Thymus (tissue), 11 donors: Measurements from ENCODE around the gene SCAMP1. TPM values are rescaled to one million over a fixed set of nuclear protein-coding genes. Genes with fewer than 3 reads are reported as not detected.
A peak's percentile ranks its signal among the peaks of the same experiment; 100 is the strongest.

Source experiments
- DNase-seq, 9 donors: peaks; one replicate each; pipeline ENCODE4 v3.0.0-alpha.2; 2013; ENCODE audit warnings: low spot score in 9 of 9, low read depth in 6 of 9, missing footprints in 1 of 9
- H3K27ac ChIP-seq, 2 donors: one replicate each; pipeline ENCODE4 v1.5.1; 2013; ENCODE audit warnings: control low read depth in 1 of 2, low read depth in 1 of 2, low read length in 1 of 2, mild to moderate bottlenecking in 1 of 2, moderate library complexity in 1 of 2
- H3K27me3 ChIP-seq, 2 donors: one replicate each; pipeline ENCODE4 v1.5.1; 2013; ENCODE audit warnings: low read length in 1 of 2; ENCODE audit not compliant: control insufficient read depth in 2 of 2, insufficient read depth in 1 of 2
- H3K36me3 ChIP-seq, 2 donors: one replicate each; pipeline ENCODE4 v1.5.1; 2013; ENCODE audit warnings: low read length in 1 of 2, mild to moderate bottlenecking in 1 of 2, moderate library complexity in 1 of 2; ENCODE audit not compliant: control insufficient read depth in 2 of 2, insufficient read depth in 2 of 2
- H3K4me1 ChIP-seq, 2 donors: one replicate each; pipeline ENCODE4 v1.5.1; 2013; ENCODE audit warnings: low read length in 2 of 2; ENCODE audit not compliant: control insufficient read depth in 2 of 2, insufficient read depth in 2 of 2
- H3K4me3 ChIP-seq, 2 donors: one replicate each; pipeline ENCODE4 v1.5.1; 2013; ENCODE audit warnings: low read length in 2 of 2, control low read depth in 1 of 2, mild to moderate bottlenecking in 1 of 2
- H3K9me3 ChIP-seq, 2 donors: one replicate each; pipeline ENCODE4 v1.5.1; 2013; ENCODE audit warnings: low read length in 1 of 2, mild to moderate bottlenecking in 1 of 2; ENCODE audit not compliant: control insufficient read depth in 2 of 2, insufficient read depth in 1 of 2
- WGBS: extraction: QIAGEN DNeasy Blood & Tissue Kit; methylation state at CpG from one replicate; pipeline ENCODE4 v1.1.7; 2013; 5-methylcytosine and 5-hydroxymethylcytosine counted together
- polyA plus RNA-seq: library from polyadenylated mRNA; stranded (reverse); fragments of 200-250 nt; gene quantifications from one replicate; pipeline ENCODE4 v1.2.3, GENCODE V29; 2013
- total RNA-seq: library from RNA; stranded (reverse); fragments of 120-200 nt; gene quantifications from one replicate; pipeline ENCODE4 v1.2.4, GENCODE V29; 2013
- donor health status: healthy.

The SCAMP1 gene
- total and polyA plus RNA-seq, 2 donors = 15.1 to 26.6 TPM

GRCh38 chr5:78471896-78472295, 111.5 kb downstream of the SCAMP1 start:
- no peak overlapping the region for H3K4me3 ChIP-seq
- H3K36me3 ChIP-seq = no peaks in the 10 kb centered on the region
- no peak for DNase-seq
- no peaks in the 10 kb centered on the region for H3K9me3 ChIP-seq
- H3K27ac ChIP-seq = no peak overlapping the region
- H3K4me1 ChIP-seq = no peaks in the 10 kb centered on the region
- H3K27me3 ChIP-seq = no peaks in the 10 kb centered on the region

- Histone ChIP-seq H3K9me3 (no peaks in the 10 kb centered on the region), H3K27me3 (no peaks in the 10 kb centered on the region), H3K36me3 (no peaks in the 10 kb centered on the region), H3K27ac (no peak overlapping the region), H3K4me1 (no peaks in the 10 kb centered on the region), H3K4me3 (no peak overlapping the region)
- peak in 1 of 9 donors; percentile 28 for DNase-seq
These were observed 112.2 kb downstream of the SCAMP1 start for GRCh38 chr5:78472469-78473106.

DNA sequence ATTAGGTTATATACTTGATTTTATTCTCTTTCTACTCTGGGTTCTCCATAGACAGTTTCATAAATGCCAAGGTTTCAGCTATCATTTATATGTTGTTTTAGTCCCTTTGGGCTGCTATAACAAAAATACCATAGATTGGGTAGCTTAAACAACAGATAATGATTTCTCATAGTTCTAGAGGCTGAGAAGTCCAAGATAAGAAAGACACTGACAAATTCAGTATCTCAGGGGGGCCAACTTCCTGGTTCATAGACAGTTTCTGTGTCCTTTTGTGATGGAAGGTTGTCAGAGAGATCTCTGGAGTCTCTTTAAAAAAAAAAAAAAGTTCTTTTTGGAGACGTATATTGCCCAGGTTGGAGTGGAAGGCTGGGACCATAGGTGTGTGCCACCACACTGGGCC, 113.3 kb downstream of the SCAMP1 start:
- Histone ChIP-seq H3K27ac (no peak overlapping the region), H3K27me3 (no peaks in the 10 kb centered on the region), H3K9me3 (no peaks in the 10 kb centered on the region), H3K36me3 (no peaks in the 10 kb centered on the region), H3K4me3 (no peak overlapping the region), H3K4me1 (no peaks in the 10 kb centered on the region)
- no peak for DNase-seq
- 100% methylated on average over 1 of the region's 1 CpG for WGBS

DNA sequence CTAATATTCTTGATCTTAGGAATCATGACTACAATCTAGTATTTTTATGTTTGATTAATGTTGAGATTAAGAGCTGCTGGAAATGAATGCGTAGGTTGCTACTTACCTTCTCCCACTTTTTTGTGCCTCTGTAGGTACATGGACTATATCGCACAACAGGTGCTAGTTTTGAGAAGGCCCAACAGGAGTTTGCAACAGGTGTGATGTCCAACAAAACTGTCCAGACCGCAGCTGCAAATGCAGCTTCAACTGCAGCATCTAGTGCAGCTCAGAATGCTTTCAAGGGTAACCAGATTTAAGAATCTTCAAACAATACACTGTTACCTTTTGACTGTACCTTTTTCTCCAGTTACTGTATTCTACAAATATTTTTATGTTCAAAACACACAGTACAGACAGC, 115.0 kb downstream of the SCAMP1 start:
- no peak overlapping the region for H3K27ac ChIP-seq
- no peak for DNase-seq
- no peaks in the 10 kb centered on the region for H3K27me3 ChIP-seq
- no peak overlapping the region for H3K4me3 ChIP-seq
- H3K36me3 ChIP-seq = no peaks in the 10 kb centered on the region
- H3K9me3 ChIP-seq = no peaks in the 10 kb centered on the region
- H3K4me1 ChIP-seq = no peaks in the 10 kb centered on the region
- WGBS = 97% methylated on average over 3 of the region's 3 CpGs

DNA sequence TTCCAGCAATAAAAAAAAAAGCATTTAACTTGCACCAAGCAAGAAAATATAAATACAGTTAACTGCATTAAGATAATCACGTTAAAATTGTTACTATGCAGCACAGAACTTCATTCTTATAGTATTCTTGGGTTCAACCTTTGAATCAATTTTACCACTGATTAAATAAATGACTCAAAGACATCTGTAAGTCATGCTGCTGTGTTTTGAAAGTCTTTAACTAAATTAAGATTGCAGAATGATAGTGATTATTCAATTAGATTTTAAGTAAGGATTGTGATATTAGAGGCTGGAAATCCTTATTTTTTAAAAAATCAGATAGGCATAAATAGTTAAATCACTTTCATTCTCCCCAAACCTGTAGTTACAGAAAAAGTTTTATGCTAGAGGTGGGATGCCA, 116.4 kb downstream of the SCAMP1 start:
- WGBS = 97% methylated on average over 1 of the region's 1 CpG
- H3K4me3 ChIP-seq = no peak overlapping the region
- no peaks in the 10 kb centered on the region for H3K4me1 ChIP-seq
- no peak overlapping the region for H3K27ac ChIP-seq
- peaks cover 0 to 1% of the 10 kb centered on the region in 2 donors for H3K36me3 ChIP-seq
- H3K9me3 ChIP-seq = no peaks in the 10 kb centered on the region
- DNase-seq = no peak
- no peaks in the 10 kb centered on the region for H3K27me3 ChIP-seq

- peaks cover 0 to 9% of the 10 kb centered on the region in 2 donors for H3K36me3 ChIP-seq
- H3K27me3 ChIP-seq = no peaks in the 10 kb centered on the region
- no peak overlapping the region for H3K27ac ChIP-seq
- no peak for DNase-seq
- no peak overlapping the region for H3K4me3 ChIP-seq
- WGBS = 97% methylated on average over 1 of the region's 1 CpG
- peaks cover 3 to 11% of the 10 kb centered on the region in 2 donors for H3K4me1 ChIP-seq
- H3K9me3 ChIP-seq = no peaks in the 10 kb centered on the region
These were observed 122.5 kb downstream of the SCAMP1 start for GRCh38 chr5:78482948-78483347.

DNA sequence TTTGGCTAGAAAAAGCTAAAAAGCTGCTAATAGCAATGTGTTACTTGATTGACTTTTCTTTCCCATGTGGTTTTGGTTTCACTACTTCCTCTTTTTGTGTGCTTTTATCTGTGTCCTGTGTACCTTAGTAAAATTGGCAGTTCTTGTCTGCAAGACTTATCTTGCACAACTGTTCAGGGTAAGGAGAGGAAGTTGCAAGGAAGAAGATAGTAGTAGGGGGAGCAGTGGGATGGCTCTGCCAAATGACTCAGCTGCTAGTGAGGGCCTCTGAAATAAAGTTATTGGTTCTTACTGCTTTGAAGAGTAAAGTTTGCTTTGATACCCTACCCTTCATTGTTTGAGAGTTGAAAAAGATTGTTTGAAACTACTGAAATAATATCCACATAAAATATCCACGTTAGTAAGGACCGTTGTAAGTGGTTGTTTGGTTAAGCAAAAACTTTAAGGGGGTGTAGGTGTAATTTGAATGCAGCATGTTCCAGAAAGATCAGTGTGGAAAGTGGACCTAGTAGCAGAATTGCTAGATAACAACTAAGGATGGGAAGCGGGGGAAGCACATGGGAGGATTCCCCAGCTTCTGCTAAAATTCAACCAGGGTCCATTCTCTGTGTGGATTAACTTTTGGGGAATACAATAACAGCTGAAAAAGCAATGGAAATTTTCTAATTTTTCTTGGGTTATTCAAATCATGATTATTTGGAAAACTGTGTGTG, 123.5 kb downstream of the SCAMP1 start:
- WGBS = 35% methylated on average over 3 of the region's 3 CpGs
- no peaks in the 10 kb centered on the region for H3K27me3 ChIP-seq
- DNase-seq = peak in 6 of 9 donors; percentile 9 to 67 (median 32)
- H3K27ac ChIP-seq = no peak overlapping the region
- peaks cover 3 to 21% of the 10 kb centered on the region in 2 donors for H3K4me1 ChIP-seq
- H3K4me3 ChIP-seq = no peak overlapping the region
- no peaks in the 10 kb centered on the region for H3K9me3 ChIP-seq
- H3K36me3 ChIP-seq = peaks cover 4 to 14% of the 10 kb centered on the region in 2 donors

GRCh38 chr5:78486218-78486617, 125.8 kb downstream of the SCAMP1 start:
- Histone ChIP-seq H3K27ac (no peak overlapping the region), H3K27me3 (no peaks in the 10 kb centered on the region), H3K9me3 (no peaks in the 10 kb centered on the region), H3K4me3 (no peak overlapping the region), H3K4me1 (peaks cover 3 to 21% of the 10 kb centered on the region in 2 donors), H3K36me3 (peaks cover 5 to 16% of the 10 kb centered on the region in 2 donors)
- no peak for DNase-seq
- 99% methylated on average over 2 of the region's 2 CpGs for WGBS

DNA sequence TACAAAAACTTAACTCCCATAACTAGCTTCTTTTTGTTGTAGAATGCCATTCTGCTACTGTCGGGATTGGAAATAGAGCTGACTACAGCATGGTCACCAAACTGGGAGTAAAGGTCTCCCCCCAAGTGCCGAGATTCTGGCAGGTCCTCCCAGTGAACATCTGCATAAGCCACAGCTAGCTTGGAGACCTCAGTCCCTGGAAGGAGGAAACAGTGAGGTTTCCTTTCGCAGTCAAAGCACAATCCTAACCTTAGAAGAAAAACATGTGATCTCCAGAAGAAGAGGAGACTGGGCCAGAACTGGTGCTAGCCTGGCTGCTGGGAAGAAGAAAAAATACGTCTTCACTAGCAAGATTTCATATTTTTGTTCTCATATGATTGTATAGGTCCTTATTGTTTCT, 127.4 kb downstream of the SCAMP1 start:
- DNase-seq = no peak
- Histone ChIP-seq H3K27me3 (no peaks in the 10 kb centered on the region), H3K9me3 (no peaks in the 10 kb centered on the region), H3K36me3 (peaks cover 5 to 13% of the 10 kb centered on the region in 2 donors), H3K27ac (no peak overlapping the region), H3K4me1 (peaks cover 3 to 21% of the 10 kb centered on the region in 2 donors), H3K4me3 (no peak overlapping the region)
- 19% methylated on average over 4 of the region's 4 CpGs for WGBS
